Effector CD4-positive, alpha-beta T cell (primary cell): ENCODE results near the gene BAIAP2L2.

Experiments used
- DNase-seq: peaks from one replicate; pipeline ENCODE4 v3.0.0-alpha.2; 2020

BAIAP2L2 gene

GRCh38 chr22:38036392-38037062, 74.0 kb downstream of the BAIAP2L2 start:
- no peak for DNase-seq

GRCh38 chr22:38035530-38035885, 75.0 kb downstream of the BAIAP2L2 start:
- DNase-seq: no peak
